Effector memory CD8-positive, alpha-beta T cell (primary cell): ENCODE results near the gene WDR55.
A peak's percentile ranks its signal among the peaks of the same experiment; 100 is the strongest.
"Not testable (repeated sequence)": the region's sequence is repeated elsewhere in the genome, so short reads cannot be mapped to it uniquely, and the experiment has no call there.

Source experiments
- ATAC-seq: fragments of 150-1000 bp; cut with Tn5 transposase; replicated peaks from 2 replicates; pipeline ENCODE4 v1.10.0; 2021; ENCODE audit warnings: mild to moderate bottlenecking, moderate library complexity
- DNase-seq, 3 experiments: peaks; one replicate each; pipeline ENCODE4 v3.0.0; 2021
- H3K27ac Mint-ChIP-seq, 2 donors: one replicate each; pipeline ENCODE4 v1.8.0; 2022; ENCODE audit warnings: mild to moderate bottlenecking in 2 of 2, mixed read lengths in 2 of 2, moderate library complexity in 2 of 2
- H3K27me3 Mint-ChIP-seq, 2 donors: one replicate each; pipeline ENCODE4 v1.8.0; 2022; ENCODE audit warnings: mixed read lengths in 2 of 2
- H3K36me3 Mint-ChIP-seq: one replicate; pipeline ENCODE4 v1.8.0; 2022; ENCODE audit warnings: mild to moderate bottlenecking, moderate library complexity, mixed read lengths; ENCODE audit not compliant: insufficient read depth
- H3K4me1 Mint-ChIP-seq, 2 donors: one replicate each; pipeline ENCODE4 v1.8.0; 2022; ENCODE audit warnings: low read depth in 2 of 2, mixed read lengths in 2 of 2
- H3K4me3 Mint-ChIP-seq, 2 donors: one replicate each; pipeline ENCODE4 v1.8.0; 2022; ENCODE audit warnings: mild to moderate bottlenecking in 2 of 2, mixed read lengths in 2 of 2, moderate library complexity in 2 of 2
- H3K9me3 Mint-ChIP-seq, 2 donors: one replicate each; pipeline ENCODE4 v1.8.0; 2022; ENCODE audit warnings: mixed read lengths in 2 of 2
- total RNA-seq, 9 experiments: gene quantifications; one replicate each; lab custom pipeline; 2026; lab: John Stamatoyannopoulos, UW

The WDR55 gene
- 70.6 to 108 (median 86.4) reads per million in 9 experiments for total RNA-seq

- Mint-ChIP-seq H3K4me3 (peak within 1 kb of the TSS; percentile 100), H3K27ac (peak within 1 kb of the TSS; percentile 96 to 99), H3K27me3 (no peaks in the 10 kb centered on the region), H3K9me3 (no peaks in the 10 kb centered on the region), H3K36me3 (peaks cover 67% of the 10 kb centered on the region), H3K4me1 (peaks cover 23 to 28% of the 10 kb centered on the region in 2 donors)
- DNase-seq (peak; percentile 92 to 96 (median 95)), ATAC-seq (peak; percentile 93)
These were observed at the start of gene WDR55 for GRCh38 chr5:140664359-140665119. Gene WDR55 (plus strand): TSS chr5:140664904. CDS start chr5:140664913, 9 bp downstream.

- peaks cover 19 to 25% of the 10 kb centered on the region in 2 donors for H3K27me3 Mint-ChIP-seq
- ATAC-seq (no peak), DNase-seq (no peak)
- no peaks in the 10 kb centered on the region for H3K4me1 Mint-ChIP-seq
- no peaks in the 10 kb centered on the region for H3K36me3 Mint-ChIP-seq
- H3K4me3 Mint-ChIP-seq = no peak overlapping the region
- no peaks in the 10 kb centered on the region for H3K9me3 Mint-ChIP-seq
- H3K27ac Mint-ChIP-seq = no peak overlapping the region
These were observed 42.4 kb upstream of the WDR55 start for GRCh38 chr5:140622301-140622700.

GRCh38 chr5:140623061-140623460 lies 41.6 kb upstream of the WDR55 start:
- peaks cover 14 to 29% of the 10 kb centered on the region in 2 donors for H3K27me3 Mint-ChIP-seq
- H3K4me1 Mint-ChIP-seq, H3K27ac Mint-ChIP-seq, H3K36me3 Mint-ChIP-seq, H3K4me3 Mint-ChIP-seq, DNase-seq, H3K9me3 Mint-ChIP-seq, ATAC-seq: not testable (repeated sequence)

GRCh38 chr5:140624886-140625285 lies 39.8 kb upstream of the WDR55 start:
- not testable (repeated sequence) for H3K36me3 Mint-ChIP-seq, ATAC-seq, DNase-seq, H3K27ac Mint-ChIP-seq, H3K4me3 Mint-ChIP-seq, H3K9me3 Mint-ChIP-seq, H3K4me1 Mint-ChIP-seq
- peaks cover 12 to 33% of the 10 kb centered on the region in 2 donors for H3K27me3 Mint-ChIP-seq

- peaks cover 3% of the 10 kb centered on the region for H3K36me3 Mint-ChIP-seq
- DNase-seq = no peak
- H3K9me3 Mint-ChIP-seq = no peaks in the 10 kb centered on the region
- peaks cover 5 to 9% of the 10 kb centered on the region in 2 donors for H3K4me1 Mint-ChIP-seq
- H3K27ac Mint-ChIP-seq = no peak overlapping the region
- no peak overlapping the region for H3K4me3 Mint-ChIP-seq
- peaks cover 0 to 8% of the 10 kb centered on the region in 2 donors for H3K27me3 Mint-ChIP-seq
- no peak for ATAC-seq
These were observed 36.7 kb upstream of the WDR55 start for GRCh38 chr5:140627972-140628371.

GRCh38 chr5:140628711-140629110 lies 36.0 kb upstream of the WDR55 start:
- Mint-ChIP-seq H3K27me3 (peaks cover 0 to 8% of the 10 kb centered on the region in 2 donors), H3K4me1 (peaks cover 11 to 13% of the 10 kb centered on the region in 2 donors), H3K27ac (no peak overlapping the region), H3K4me3 (no peak overlapping the region), H3K36me3 (peaks cover 3% of the 10 kb centered on the region), H3K9me3 (no peaks in the 10 kb centered on the region)
- DNase-seq (no peak), ATAC-seq (no peak)

GRCh38 chr5:140630292-140631035 lies 34.2 kb upstream of the WDR55 start:
- ATAC-seq = no peak
- DNase-seq = no peak
- Mint-ChIP-seq H3K36me3 (peaks cover 3% of the 10 kb centered on the region), H3K4me1 (peaks cover 11 to 13% of the 10 kb centered on the region in 2 donors), H3K9me3 (no peaks in the 10 kb centered on the region), H3K27ac (no peak overlapping the region), H3K27me3 (peaks cover 0 to 8% of the 10 kb centered on the region in 2 donors), H3K4me3 (peak overlapping the region; percentile 28 to 85)

GRCh38 chr5:140631036-140631417 lies 33.7 kb upstream of the WDR55 start:
- H3K27ac Mint-ChIP-seq = no peak overlapping the region
- H3K4me1 Mint-ChIP-seq = peaks cover 11 to 13% of the 10 kb centered on the region in 2 donors
- DNase-seq (no peak), ATAC-seq (no peak)
- H3K36me3 Mint-ChIP-seq = peaks cover 3% of the 10 kb centered on the region
- H3K4me3 Mint-ChIP-seq = peak overlapping the region; percentile 28 to 85
- H3K27me3 Mint-ChIP-seq = peaks cover 0 to 8% of the 10 kb centered on the region in 2 donors
- no peaks in the 10 kb centered on the region for H3K9me3 Mint-ChIP-seq

GRCh38 chr5:140631831-140632365 lies 32.8 kb upstream of the WDR55 start:
- Mint-ChIP-seq H3K4me1 (peaks cover 11 to 13% of the 10 kb centered on the region in 2 donors), H3K27me3 (peaks cover 0 to 8% of the 10 kb centered on the region in 2 donors), H3K27ac (peak overlapping the region; percentile 46 to 53), H3K9me3 (no peaks in the 10 kb centered on the region), H3K4me3 (peak overlapping the region; percentile 85 to 89), H3K36me3 (peaks cover 3% of the 10 kb centered on the region)
- ATAC-seq (peak; percentile 70), DNase-seq (peak in 2 of 3 experiments; percentile 17 to 18)

- H3K4me1 Mint-ChIP-seq = peaks cover 11 to 13% of the 10 kb centered on the region in 2 donors
- H3K27me3 Mint-ChIP-seq = peaks cover 0 to 8% of the 10 kb centered on the region in 2 donors
- DNase-seq (peak; percentile 29 to 34 (median 30)), ATAC-seq (peak; percentile 87)
- peak overlapping the region; percentile 53 to 69 for H3K27ac Mint-ChIP-seq
- peak overlapping the region; percentile 85 to 89 for H3K4me3 Mint-ChIP-seq
- H3K36me3 Mint-ChIP-seq = peaks cover 3% of the 10 kb centered on the region
- H3K9me3 Mint-ChIP-seq = no peaks in the 10 kb centered on the region
These were observed 32.2 kb upstream of the WDR55 start for GRCh38 chr5:140632366-140633020.

- peak in 1 of 3 experiments; percentile 12 for DNase-seq
- Mint-ChIP-seq H3K9me3 (no peaks in the 10 kb centered on the region), H3K27ac (peak within 1 kb of the TSS; percentile 53 to 69), H3K36me3 (peaks cover 5% of the 10 kb centered on the region), H3K27me3 (peaks cover 0 to 5% of the 10 kb centered on the region in 2 donors), H3K4me1 (peaks cover 11 to 13% of the 10 kb centered on the region in 2 donors), H3K4me3 (peak within 1 kb of the TSS; percentile 85 to 89)
- no peak for ATAC-seq
These were observed 31.7 kb upstream of the WDR55 start, which contains the start of gene CD14 for GRCh38 chr5:140633021-140633471. Gene CD14 (minus strand): TSS chr5:140633175. CDS start chr5:140633071, 104 bp downstream.

GRCh38 chr5:140633501-140633900 lies 31.2 kb upstream of the WDR55 start:
- ATAC-seq = no peak
- H3K9me3 Mint-ChIP-seq = no peaks in the 10 kb centered on the region

GRCh38 chr5:140634103-140634502 lies 30.6 kb upstream of the WDR55 start:
- no peak for ATAC-seq
- Mint-ChIP-seq H3K27ac (no peak overlapping the region), H3K4me3 (peak overlapping the region; percentile 85 to 89), H3K27me3 (no peaks in the 10 kb centered on the region), H3K9me3 (no peaks in the 10 kb centered on the region), H3K4me1 (peaks cover 11 to 20% of the 10 kb centered on the region in 2 donors), H3K36me3 (peaks cover 10% of the 10 kb centered on the region)
- DNase-seq = no peak

More at GRCh38 chr5:140633501-140633900, 31.2 kb upstream of the WDR55 start:
- Mint-ChIP-seq H3K27ac (peak overlapping the region; percentile 53 to 69), H3K4me1 (peaks cover 11 to 14% of the 10 kb centered on the region in 2 donors), H3K27me3 (peaks cover 0 to under 1% of the 10 kb centered on the region in 2 donors), H3K36me3 (peaks cover 7% of the 10 kb centered on the region), H3K4me3 (peak overlapping the region; percentile 85 to 89)
- no peak for DNase-seq
